PC-3 (cell line): ENCODE data around the gene ARHGAP26. TPM values are rescaled to one million over a fixed set of nuclear protein-coding genes. Genes with fewer than 3 reads are reported as not detected.
"Not testable (repeated sequence)": the region's sequence is repeated elsewhere in the genome, so short reads cannot be mapped to it uniquely, and the experiment has no call there.

Source experiments
- ATAC-seq: fragments of 200-7000 bp; cut with Tn5 transposase; 2 replicates; pipeline ENCODE4 v1.9.1; 2020; ENCODE audit warnings: mild to moderate bottlenecking, moderate library complexity
- BruUV-seq: library from RNA; stranded (reverse); fragments of 400-500 nt; replicated peaks from 2 replicates; lab custom pipeline; 2021; lab: Mats Ljungman, UMichigan
- CTCF ChIA-PET: fragments of 300-600 bp; sonication (Branson Sonifier 250); formaldehyde crosslinking; loops from one replicate; lab custom pipeline; 2022; ENCODE audit warnings: antibody characterized with exemption; lab: Charles Lee
- POLR2A ChIA-PET: fragments of 300-600 bp; sonication (Branson Sonifier 250); formaldehyde crosslinking; loops from one replicate; lab custom pipeline; 2022; ENCODE audit warnings: antibody characterized with exemption; ENCODE audit not compliant: unreplicated experiment; lab: Charles Lee
- DNase-seq: peaks from one replicate; pipeline ENCODE4 v3.0.0-alpha.2; 2015
- H2AFZ ChIP-seq: fragments of 300-600 bp; sonication (generic); 2 replicates; pipeline ENCODE4 v1.6.0; 2016; ENCODE audit warnings: antibody characterized with exemption, low read length
- H3F3A ChIP-seq: fragments of 300-600 bp; sonication (generic); one replicate; pipeline ENCODE4 v1.6.0; 2017; ENCODE audit warnings: antibody characterized with exemption, low read length, control low read depth, mild to moderate bottlenecking; ENCODE audit not compliant: unreplicated experiment
- H3K27ac ChIP-seq: fragments of 300-600 bp; sonication (generic); 2 replicates; pipeline ENCODE4 v1.5.1; 2016; ENCODE audit warnings: mild to moderate bottlenecking, low read length
- H3K27me3 ChIP-seq: fragments of 300-600 bp; sonication (generic); 2 replicates; pipeline ENCODE4 v1.6.1; 2016; ENCODE audit warnings: low read length, mixed read lengths
- H3K36me3 ChIP-seq: fragments of 300-600 bp; sonication (generic); 2 replicates; pipeline ENCODE4 v1.6.1; 2016; ENCODE audit warnings: low read depth, mixed run types, low read length, mixed read lengths
- H3K4me1 ChIP-seq: fragments of 300-600 bp; sonication (generic); 2 replicates; pipeline ENCODE4 v1.5.1; 2016; ENCODE audit warnings: low read length; ENCODE audit not compliant: insufficient read depth
- H3K4me2 ChIP-seq: fragments of 300-600 bp; sonication (generic); 2 replicates; pipeline ENCODE4 v1.6.0; 2016; ENCODE audit warnings: low read length
- H3K4me3 ChIP-seq: fragments of 300-600 bp; sonication (generic); 2 replicates; pipeline ENCODE4 v1.5.1; 2016; ENCODE audit warnings: mild to moderate bottlenecking, low read length, mixed read lengths
- H3K79me2 ChIP-seq: fragments of 300-600 bp; sonication (generic); 2 replicates; pipeline ENCODE4 v1.6.1; 2017; ENCODE audit warnings: low read length, mixed read lengths
- H3K9ac ChIP-seq: fragments of 300-600 bp; sonication (generic); 2 replicates; pipeline ENCODE4 v1.6.0; 2016; ENCODE audit warnings: mild to moderate bottlenecking, low read length
- H3K9me2 ChIP-seq: fragments of 300-600 bp; sonication (generic); replicated peaks from 2 replicates; pipeline ENCODE4 v1.6.1; 2016; ENCODE audit warnings: mixed run types, low read length, mixed read lengths
- H3K9me3 ChIP-seq: fragments of 300-600 bp; sonication (generic); 2 replicates; pipeline ENCODE4 v1.6.1; 2016; ENCODE audit warnings: low read length, mixed read lengths
- H4K20me1 ChIP-seq: fragments of 300-600 bp; sonication (generic); 2 replicates; pipeline ENCODE4 v1.6.1; 2016; ENCODE audit warnings: low read length, mixed read lengths
- EZH2 ChIP-seq: fragments of 300-600 bp; sonication (generic); IDR thresholded peaks from one replicate; pipeline ENCODE4 v1.6.1; 2017; ENCODE audit warnings: antibody characterized with exemption, mild to moderate bottlenecking, low read length; ENCODE audit not compliant: unreplicated experiment
- EZH2phosphoT487 ChIP-seq: fragments of 300-600 bp; sonication (generic); IDR thresholded peaks from 2 replicates; pipeline ENCODE4 v1.6.1; 2018; ENCODE audit warnings: mild to moderate bottlenecking, antibody characterized with exemption, low read length, borderline replicate concordance
- intact Hi-C: fragments of 100-400 bp; cut with micrococcal nuclease; formaldehyde crosslinking; loops from 2 replicates; pipeline ENCODE4 v1.9.0; 2023
- total RNA-seq: library from RNA; depleted of rRNA; stranded (reverse); fragments of >200 nt; gene quantifications from 2 replicates; pipeline ENCODE4 v1.2.3, GENCODE V29; 2014
- TF ChIP-seq, protein P1 (sequence below): fragments of 300-600 bp; sonication (generic); conservative IDR thresholded peaks from 2 replicates; pipeline ENCODE4 v1.5.1; 2017; ENCODE audit warnings: antibody characterized with exemption, low read depth, mild to moderate bottlenecking, low read length

Gene ARHGAP26
- total RNA-seq, 1 experiment from 2014 or later, result 11.7 TPM

DNA sequence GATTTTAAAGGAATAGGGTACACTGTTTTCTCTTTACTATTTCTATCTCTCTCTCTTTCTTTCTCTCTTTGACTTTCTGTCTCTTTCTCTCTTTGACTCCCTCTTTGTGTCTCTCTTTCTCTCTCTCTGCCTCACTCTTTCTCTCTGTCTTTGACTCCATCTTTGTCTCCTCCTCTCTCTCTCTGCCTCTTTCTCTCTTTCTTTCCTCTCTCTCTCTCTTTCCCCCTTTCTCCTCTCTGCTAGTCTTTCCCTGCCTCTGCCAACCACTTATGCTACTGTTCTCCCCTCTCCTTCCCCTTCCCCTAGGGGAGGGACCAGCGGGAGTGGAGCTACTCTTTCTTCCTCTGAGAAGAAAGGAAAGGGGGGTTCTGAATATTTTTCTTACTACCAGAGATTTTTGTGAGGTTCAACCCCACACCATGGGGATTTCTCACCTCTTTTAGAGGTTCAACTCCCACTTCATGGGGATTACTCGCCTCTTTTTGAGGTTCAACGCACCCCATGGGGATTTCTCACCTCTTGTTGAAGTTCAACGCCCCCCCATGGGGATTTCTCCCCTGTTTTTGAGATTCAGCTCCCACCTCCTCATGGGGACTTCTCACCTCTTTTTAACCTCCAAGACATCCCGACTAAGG, 323.4 kb downstream of the ARHGAP26 start:
- no TSS peak for BruUV-seq
- ATAC-seq (no peak), DNase-seq (no peak)
- ChIA-PET POLR2A (no interaction called here), CTCF (no interaction called here)
- Histone ChIP-seq H3K9me3 (no peaks in the 10 kb centered on the region), H3K4me1 (no peaks in the 10 kb centered on the region), H3F3A (no peaks in the 10 kb centered on the region), H3K36me3 (no peaks in the 10 kb centered on the region), H3K79me2 (no peaks in the 10 kb centered on the region), H3K9me2 (no peaks in the 10 kb centered on the region), H4K20me1 (no peaks in the 10 kb centered on the region), H3K27ac (no peak overlapping the region), H3K4me2 (no peak overlapping the region), H2AFZ (no peak overlapping the region), H3K4me3 (no peak overlapping the region), H3K27me3 (no peaks in the 10 kb centered on the region), H3K9ac (no peak overlapping the region)
- TF ChIP-seq EZH2 (no peak), EZH2phosphoT487 (no peak)
- TF ChIP-seq, protein P1, sequence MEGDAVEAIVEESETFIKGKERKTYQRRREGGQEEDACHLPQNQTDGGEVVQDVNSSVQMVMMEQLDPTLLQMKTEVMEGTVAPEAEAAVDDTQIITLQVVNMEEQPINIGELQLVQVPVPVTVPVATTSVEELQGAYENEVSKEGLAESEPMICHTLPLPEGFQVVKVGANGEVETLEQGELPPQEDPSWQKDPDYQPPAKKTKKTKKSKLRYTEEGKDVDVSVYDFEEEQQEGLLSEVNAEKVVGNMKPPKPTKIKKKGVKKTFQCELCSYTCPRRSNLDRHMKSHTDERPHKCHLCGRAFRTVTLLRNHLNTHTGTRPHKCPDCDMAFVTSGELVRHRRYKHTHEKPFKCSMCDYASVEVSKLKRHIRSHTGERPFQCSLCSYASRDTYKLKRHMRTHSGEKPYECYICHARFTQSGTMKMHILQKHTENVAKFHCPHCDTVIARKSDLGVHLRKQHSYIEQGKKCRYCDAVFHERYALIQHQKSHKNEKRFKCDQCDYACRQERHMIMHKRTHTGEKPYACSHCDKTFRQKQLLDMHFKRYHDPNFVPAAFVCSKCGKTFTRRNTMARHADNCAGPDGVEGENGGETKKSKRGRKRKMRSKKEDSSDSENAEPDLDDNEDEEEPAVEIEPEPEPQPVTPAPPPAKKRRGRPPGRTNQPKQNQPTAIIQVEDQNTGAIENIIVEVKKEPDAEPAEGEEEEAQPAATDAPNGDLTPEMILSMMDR, result no peak
- intact Hi-C loops, result no loop called here

DNA sequence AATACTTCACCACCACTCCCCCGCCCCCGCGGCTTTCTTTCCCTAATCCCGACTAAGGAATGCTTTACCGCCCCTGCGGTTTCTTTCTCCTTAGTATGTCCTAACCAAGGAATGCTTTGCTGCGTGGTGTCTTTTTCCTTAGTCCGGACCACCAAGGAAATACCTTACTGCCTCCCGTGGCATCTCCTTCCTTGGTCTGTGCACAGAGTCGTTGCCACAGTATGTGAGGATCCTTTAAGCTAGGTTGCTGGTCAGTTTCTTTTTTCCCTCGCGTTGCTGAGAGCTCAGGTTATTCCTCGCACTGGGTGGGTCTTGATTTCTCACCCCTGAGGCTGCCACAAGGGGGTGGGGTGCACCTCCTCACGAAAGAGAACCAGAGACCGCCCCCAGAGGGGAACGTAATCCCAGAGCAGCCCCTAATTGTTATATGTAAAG, 323.9 kb downstream of the ARHGAP26 start:
- H3K9me3 ChIP-seq, result no peaks in the 10 kb centered on the region
- TF ChIP-seq, protein P1, result no peak
- TF ChIP-seq EZH2phosphoT487 (no peak), EZH2 (no peak)
- H3K27me3 ChIP-seq, result no peaks in the 10 kb centered on the region
- no peaks in the 10 kb centered on the region for H3K4me1 ChIP-seq
- ChIA-PET CTCF (no interaction called here), POLR2A (no interaction called here)
- no peak overlapping the region for H3K4me3 ChIP-seq
- no peak for DNase-seq
- ATAC-seq, result no peak
- intact Hi-C loops, result no loop called here
- no peak overlapping the region for H2AFZ ChIP-seq
- no peaks in the 10 kb centered on the region for H3K9me2 ChIP-seq
- no peak overlapping the region for H3K4me2 ChIP-seq
- H3K79me2 ChIP-seq, result no peaks in the 10 kb centered on the region
- no peak overlapping the region for H3K9ac ChIP-seq
- H3K27ac ChIP-seq, result no peak overlapping the region
- H3K36me3 ChIP-seq, result no peaks in the 10 kb centered on the region
- H3F3A ChIP-seq, result no peaks in the 10 kb centered on the region
- no peaks in the 10 kb centered on the region for H4K20me1 ChIP-seq
- BruUV-seq, result no TSS peak

DNA sequence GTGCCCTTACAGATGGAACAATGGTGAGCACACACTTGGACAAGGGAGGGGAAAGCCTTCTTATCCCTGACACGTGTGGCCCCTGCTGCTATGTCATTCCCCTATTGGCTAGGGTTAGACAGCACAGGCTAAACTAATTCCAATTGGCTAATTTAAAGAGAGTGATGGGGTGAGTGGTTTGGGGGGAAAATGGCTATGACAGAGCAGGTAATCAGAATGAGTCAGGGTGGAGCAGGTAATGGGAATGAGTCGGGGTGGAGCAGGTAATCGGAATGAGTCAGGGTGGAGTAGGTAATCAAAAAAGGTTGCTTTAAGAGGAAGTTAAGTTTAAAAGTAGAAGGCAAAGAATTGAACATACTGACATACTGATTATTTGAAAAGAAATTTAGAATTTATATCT, 324.4 kb downstream of the ARHGAP26 start:
- CTCF ChIA-PET, H3K4me2 ChIP-seq, H3K27me3 ChIP-seq, H3K36me3 ChIP-seq, H3F3A ChIP-seq, H3K4me1 ChIP-seq, H3K9me3 ChIP-seq, POLR2A ChIA-PET, H3K27ac ChIP-seq, intact Hi-C loops, BruUV-seq, ATAC-seq, H3K4me3 ChIP-seq, H3K79me2 ChIP-seq, H3K9ac ChIP-seq, H4K20me1 ChIP-seq, H2AFZ ChIP-seq, H3K9me2 ChIP-seq: not testable (repeated sequence)
- DNase-seq, result peak; percentile 23
